B cell (primary cell): ENCODE measurements around the gene STOX2.

Experiments
- EZH2 ChIP-seq: IDR thresholded peaks from 2 replicates; pipeline ENCODE4 v1.6.1; 2012; ENCODE audit warnings: borderline replicate concordance, low read depth, mild to moderate bottlenecking, moderate library complexity, low read length; ENCODE audit not compliant: insufficient read depth, poor library complexity, severe bottlenecking
- TF ChIP-seq, protein P1 (sequence below): fragments of 200-600 bp; IDR thresholded peaks from one replicate; pipeline ENCODE4 v1.8.0; 2022; ENCODE audit warnings: antibody characterized with exemption, mild to moderate bottlenecking

- TF ChIP-seq, protein P1, sequence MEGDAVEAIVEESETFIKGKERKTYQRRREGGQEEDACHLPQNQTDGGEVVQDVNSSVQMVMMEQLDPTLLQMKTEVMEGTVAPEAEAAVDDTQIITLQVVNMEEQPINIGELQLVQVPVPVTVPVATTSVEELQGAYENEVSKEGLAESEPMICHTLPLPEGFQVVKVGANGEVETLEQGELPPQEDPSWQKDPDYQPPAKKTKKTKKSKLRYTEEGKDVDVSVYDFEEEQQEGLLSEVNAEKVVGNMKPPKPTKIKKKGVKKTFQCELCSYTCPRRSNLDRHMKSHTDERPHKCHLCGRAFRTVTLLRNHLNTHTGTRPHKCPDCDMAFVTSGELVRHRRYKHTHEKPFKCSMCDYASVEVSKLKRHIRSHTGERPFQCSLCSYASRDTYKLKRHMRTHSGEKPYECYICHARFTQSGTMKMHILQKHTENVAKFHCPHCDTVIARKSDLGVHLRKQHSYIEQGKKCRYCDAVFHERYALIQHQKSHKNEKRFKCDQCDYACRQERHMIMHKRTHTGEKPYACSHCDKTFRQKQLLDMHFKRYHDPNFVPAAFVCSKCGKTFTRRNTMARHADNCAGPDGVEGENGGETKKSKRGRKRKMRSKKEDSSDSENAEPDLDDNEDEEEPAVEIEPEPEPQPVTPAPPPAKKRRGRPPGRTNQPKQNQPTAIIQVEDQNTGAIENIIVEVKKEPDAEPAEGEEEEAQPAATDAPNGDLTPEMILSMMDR, result no peak
- no peak for TF ChIP-seq EZH2
Observed at GRCh38 chr4:183971929-183972490, 66.9 kb downstream of the STOX2 start.
